HepG2 (cell line): ENCODE results near the gene ACSS2. TPM values are rescaled to one million over a fixed set of nuclear protein-coding genes. Genes with fewer than 3 reads are reported as not detected.
A peak's percentile ranks its signal among the peaks of the same experiment; 100 is the strongest.

Source experiments
- ATF7 ChIP-seq, 2 experiments: fragments of 450-650 bp in 1 of 2; sonication (generic) in 1 of 2; formaldehyde crosslinking in 1 of 2; IDR thresholded peaks; 2 replicates each; pipeline versions ENCODE4 v1.4.0 to v1.6.1; 2016 to 2020; ENCODE audit warnings: antibody characterized with exemption in 1 of 2, mild to moderate bottlenecking in 1 of 2, missing genetic modification reagents in 1 of 2
- CBX5 ChIP-seq: sonication (generic); formaldehyde crosslinking; IDR thresholded peaks from 2 replicates; pipeline ENCODE4 v1.4.0; 2020; ENCODE audit warnings: missing genetic modification reagents, borderline replicate concordance
- MIER3 ChIP-seq: IDR thresholded peaks from 2 replicates; pipeline ENCODE4 v1.6.1; 2016; ENCODE audit warnings: missing compliant biosample characterization, borderline replicate concordance
- MTF2 ChIP-seq: sonication (generic); formaldehyde crosslinking; IDR thresholded peaks from 2 replicates; pipeline ENCODE4 v1.5.0; 2020; ENCODE audit warnings: missing genetic modification reagents, borderline replicate concordance
- NRL ChIP-seq: sonication (generic); formaldehyde crosslinking; IDR thresholded peaks from 2 replicates; pipeline ENCODE4 v1.5.0; 2020; ENCODE audit warnings: missing genetic modification reagents, mild to moderate bottlenecking, moderate library complexity, borderline replicate concordance
- RARA ChIP-seq: IDR thresholded peaks from 2 replicates; pipeline ENCODE4 v1.6.1; 2016; ENCODE audit warnings: missing genetic modification reagents, missing compliant biosample characterization
- SALL2 ChIP-seq: sonication (generic); formaldehyde crosslinking; IDR thresholded peaks from 2 replicates; pipeline ENCODE4 v1.8.1; 2023; ENCODE audit warnings: mild to moderate bottlenecking, missing genetic modification reagents, inconsistent platforms
- SRSF9 ChIP-seq: fragments of 200-400 bp; formaldehyde crosslinking; IDR thresholded peaks from 2 replicates; pipeline ENCODE4 v1.6.1; 2018; ENCODE audit warnings: borderline replicate concordance, mild to moderate bottlenecking, low read depth, low read length; ENCODE audit not compliant: insufficient read depth, poor library complexity, severe bottlenecking
- UBTF ChIP-seq: sonication (generic); formaldehyde crosslinking; IDR thresholded peaks from 2 replicates; pipeline ENCODE4 v1.4.0; 2020; ENCODE audit warnings: mild to moderate bottlenecking, missing genetic modification reagents
- ZC3H13 ChIP-seq: sonication (generic); formaldehyde crosslinking; IDR thresholded peaks from 2 replicates; pipeline ENCODE4 v1.8.1; 2023; ENCODE audit warnings: mild to moderate bottlenecking, missing genetic modification reagents, moderate library complexity
- ZNF263 ChIP-seq: sonication (generic); formaldehyde crosslinking; IDR thresholded peaks from 2 replicates; pipeline ENCODE4 v1.4.0; 2020; ENCODE audit warnings: missing genetic modification reagents
- ZNF275 ChIP-seq: sonication (generic); formaldehyde crosslinking; IDR thresholded peaks from 2 replicates; pipeline ENCODE4 v1.8.0; 2022; ENCODE audit warnings: missing genetic modification reagents, mild to moderate bottlenecking, inconsistent platforms, borderline replicate concordance
- ZNF713 ChIP-seq: sonication (generic); formaldehyde crosslinking; IDR thresholded peaks from 2 replicates; pipeline ENCODE4 v1.4.0; 2020; ENCODE audit warnings: mild to moderate bottlenecking, missing genetic modification reagents
- ZNF75D ChIP-seq: sonication (generic); formaldehyde crosslinking; IDR thresholded peaks from 2 replicates; pipeline ENCODE4 v1.8.1; 2023; ENCODE audit warnings: missing genetic modification reagents, mild to moderate bottlenecking, borderline replicate concordance
- ZNF788 ChIP-seq: sonication (generic); formaldehyde crosslinking; IDR thresholded peaks from 2 replicates; pipeline ENCODE4 v1.5.0; 2020; ENCODE audit warnings: mild to moderate bottlenecking, missing genetic modification reagents, borderline replicate concordance
- polyA plus RNA-seq, 8 experiments: library from polyadenylated mRNA; depleted of rRNA in 3 of 8; stranded (reverse) in 7 of 8; unstranded in 1 of 8; fragments of >200 nt; fragmentation: Illumina TruSeq in 4 of 8; extraction: Trizol in 4 of 8; gene quantifications; 2 replicates each; pipeline versions ENCODE4 v1.2.1 to v1.2.3, GENCODE V29; 2011 to 2016; ENCODE audit warnings: low read depth in 4 of 8, missing spikeins in 1 of 8, mixed read lengths in 1 of 8; ENCODE audit not compliant: insufficient read depth in 1 of 8
- total RNA-seq, 5 experiments: library from RNA; depleted of rRNA; stranded (reverse); fragments of >200 nt; fragmentation: Illumina TruSeq; extraction: Trizol; gene quantifications; 2 replicates each; pipeline ENCODE4 v1.2.3, GENCODE V29; 2016; ENCODE audit warnings: low read depth in 1 of 5
- TF ChIP-seq, protein P1 (sequence below): sonication (generic); formaldehyde crosslinking; IDR thresholded peaks from 2 replicates; pipeline ENCODE4 v1.4.0; 2020; ENCODE audit warnings: missing genetic modification reagents
- TF ChIP-seq, protein P2 (sequence below): sonication (generic); formaldehyde crosslinking; IDR thresholded peaks from 2 replicates; pipeline ENCODE4 v1.4.0; 2020; ENCODE audit warnings: missing genetic modification reagents, borderline replicate concordance
- TF ChIP-seq, protein P3 (sequence below): sonication (generic); formaldehyde crosslinking; IDR thresholded peaks from 2 replicates; pipeline ENCODE4 v1.4.0; 2020; ENCODE audit warnings: missing genetic modification reagents; ENCODE audit errors: not compliant biosample characterization

The ACSS2 gene
- total and polyA plus RNA-seq, 2 of the 13 experiments (the other 11 are each of a cell fraction or from before 2014, with no cell fraction given) = 72.8 to 89.7 TPM

- TF ChIP-seq, protein P1, sequence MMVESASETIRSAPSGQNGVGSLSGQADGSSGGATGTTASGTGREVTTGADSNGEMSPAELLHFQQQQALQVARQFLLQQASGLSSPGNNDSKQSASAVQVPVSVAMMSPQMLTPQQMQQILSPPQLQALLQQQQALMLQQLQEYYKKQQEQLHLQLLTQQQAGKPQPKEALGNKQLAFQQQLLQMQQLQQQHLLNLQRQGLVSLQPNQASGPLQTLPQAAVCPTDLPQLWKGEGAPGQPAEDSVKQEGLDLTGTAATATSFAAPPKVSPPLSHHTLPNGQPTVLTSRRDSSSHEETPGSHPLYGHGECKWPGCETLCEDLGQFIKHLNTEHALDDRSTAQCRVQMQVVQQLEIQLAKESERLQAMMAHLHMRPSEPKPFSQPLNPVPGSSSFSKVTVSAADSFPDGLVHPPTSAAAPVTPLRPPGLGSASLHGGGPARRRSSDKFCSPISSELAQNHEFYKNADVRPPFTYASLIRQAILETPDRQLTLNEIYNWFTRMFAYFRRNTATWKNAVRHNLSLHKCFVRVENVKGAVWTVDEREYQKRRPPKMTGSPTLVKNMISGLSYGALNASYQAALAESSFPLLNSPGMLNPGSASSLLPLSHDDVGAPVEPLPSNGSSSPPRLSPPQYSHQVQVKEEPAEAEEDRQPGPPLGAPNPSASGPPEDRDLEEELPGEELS = peak; percentile 35; the same call in 1 of the 2 replicates
- TF ChIP-seq MIER3 (peak; percentile 77; the same call in 1 of the 2 replicates), ZNF788 (CRISPR knock-in tag) (peak; percentile 62; the same call in 1 of the 2 replicates), ZNF275 (CRISPR knock-in tag) (no peak; the same call in 1 of the 2 replicates), SALL2 (CRISPR knock-in tag) (no peak; the same call in 1 of the 2 replicates), ZNF263 (no peak), SRSF9 (no peak), ZNF75D (CRISPR knock-in tag) (no peak), ZNF713 (CRISPR knock-in tag) (no peak), ZC3H13 (no peak), ATF7 (IDR thresholded peaks at IDR 0.05) (peak; percentile 13; the same call in 1 of the 2 replicates), ATF7 (CRISPR knock-in tag; IDR thresholded peaks at IDR 0.05) (no peak), UBTF (CRISPR knock-in tag) (no peak), MTF2 (CRISPR knock-in tag) (no peak), CBX5 (CRISPR knock-in tag) (no peak; the same call in 1 of the 2 replicates), RARA (CRISPR knock-in tag) (peak; percentile 50; the same call in 1 of the 2 replicates), NRL (CRISPR knock-in tag) (no peak)
- TF ChIP-seq, protein P2, sequence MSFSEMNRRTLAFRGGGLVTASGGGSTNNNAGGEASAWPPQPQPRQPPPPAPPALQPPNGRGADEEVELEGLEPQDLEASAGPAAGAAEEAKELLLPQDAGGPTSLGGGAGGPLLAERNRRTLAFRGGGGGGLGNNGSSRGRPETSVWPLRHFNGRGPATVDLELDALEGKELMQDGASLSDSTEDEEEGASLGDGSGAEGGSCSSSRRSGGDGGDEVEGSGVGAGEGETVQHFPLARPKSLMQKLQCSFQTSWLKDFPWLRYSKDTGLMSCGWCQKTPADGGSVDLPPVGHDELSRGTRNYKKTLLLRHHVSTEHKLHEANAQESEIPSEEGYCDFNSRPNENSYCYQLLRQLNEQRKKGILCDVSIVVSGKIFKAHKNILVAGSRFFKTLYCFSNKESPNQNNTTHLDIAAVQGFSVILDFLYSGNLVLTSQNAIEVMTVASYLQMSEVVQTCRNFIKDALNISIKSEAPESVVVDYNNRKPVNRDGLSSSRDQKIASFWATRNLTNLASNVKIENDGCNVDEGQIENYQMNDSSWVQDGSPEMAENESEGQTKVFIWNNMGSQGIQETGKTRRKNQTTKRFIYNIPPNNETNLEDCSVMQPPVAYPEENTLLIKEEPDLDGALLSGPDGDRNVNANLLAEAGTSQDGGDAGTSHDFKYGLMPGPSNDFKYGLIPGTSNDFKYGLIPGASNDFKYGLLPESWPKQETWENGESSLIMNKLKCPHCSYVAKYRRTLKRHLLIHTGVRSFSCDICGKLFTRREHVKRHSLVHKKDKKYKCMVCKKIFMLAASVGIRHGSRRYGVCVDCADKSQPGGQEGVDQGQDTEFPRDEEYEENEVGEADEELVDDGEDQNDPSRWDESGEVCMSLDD (CRISPR knock-in tag) = no peak
- TF ChIP-seq, protein P3, sequence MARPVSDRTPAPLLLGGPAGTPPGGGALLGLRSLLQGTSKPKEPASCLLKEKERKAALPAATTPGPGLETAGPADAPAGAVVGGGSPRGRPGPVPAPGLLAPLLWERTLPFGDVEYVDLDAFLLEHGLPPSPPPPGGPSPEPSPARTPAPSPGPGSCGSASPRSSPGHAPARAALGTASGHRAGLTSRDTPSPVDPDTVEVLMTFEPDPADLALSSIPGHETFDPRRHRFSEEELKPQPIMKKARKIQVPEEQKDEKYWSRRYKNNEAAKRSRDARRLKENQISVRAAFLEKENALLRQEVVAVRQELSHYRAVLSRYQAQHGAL (CRISPR knock-in tag) = no peak
Observed at GRCh38 chr20:34875642-34876405, 588 bp upstream of the ACSS2 start (continued).
